ENCODE measurements around the gene RABEP1.

The RABEP1 gene

DNA sequence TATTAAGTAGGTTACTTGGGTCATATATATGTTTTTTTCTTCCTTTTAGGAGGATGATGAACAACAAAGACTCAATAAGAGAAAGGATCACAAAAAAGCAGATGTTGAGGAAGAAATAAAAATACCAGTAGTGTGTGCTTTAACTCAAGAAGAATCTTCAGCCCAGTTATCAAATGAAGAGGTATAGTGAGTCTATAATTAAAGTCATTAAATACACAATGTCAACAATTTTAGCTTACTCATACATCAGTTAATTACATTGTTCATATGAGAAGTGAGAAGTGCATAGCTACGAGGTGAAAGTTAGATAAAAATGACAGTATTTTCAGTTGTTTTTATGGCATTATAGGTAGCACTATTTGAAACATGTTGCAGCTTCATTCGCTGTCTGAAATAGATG is 72.2 kb downstream of the RABEP1 start:
- DNase-seq (ENCODE audit: extremely low read depth, low read depth), result no peak
- TF ChIP-seq, protein P1, sequence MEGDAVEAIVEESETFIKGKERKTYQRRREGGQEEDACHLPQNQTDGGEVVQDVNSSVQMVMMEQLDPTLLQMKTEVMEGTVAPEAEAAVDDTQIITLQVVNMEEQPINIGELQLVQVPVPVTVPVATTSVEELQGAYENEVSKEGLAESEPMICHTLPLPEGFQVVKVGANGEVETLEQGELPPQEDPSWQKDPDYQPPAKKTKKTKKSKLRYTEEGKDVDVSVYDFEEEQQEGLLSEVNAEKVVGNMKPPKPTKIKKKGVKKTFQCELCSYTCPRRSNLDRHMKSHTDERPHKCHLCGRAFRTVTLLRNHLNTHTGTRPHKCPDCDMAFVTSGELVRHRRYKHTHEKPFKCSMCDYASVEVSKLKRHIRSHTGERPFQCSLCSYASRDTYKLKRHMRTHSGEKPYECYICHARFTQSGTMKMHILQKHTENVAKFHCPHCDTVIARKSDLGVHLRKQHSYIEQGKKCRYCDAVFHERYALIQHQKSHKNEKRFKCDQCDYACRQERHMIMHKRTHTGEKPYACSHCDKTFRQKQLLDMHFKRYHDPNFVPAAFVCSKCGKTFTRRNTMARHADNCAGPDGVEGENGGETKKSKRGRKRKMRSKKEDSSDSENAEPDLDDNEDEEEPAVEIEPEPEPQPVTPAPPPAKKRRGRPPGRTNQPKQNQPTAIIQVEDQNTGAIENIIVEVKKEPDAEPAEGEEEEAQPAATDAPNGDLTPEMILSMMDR (IDR thresholded peaks at IDR 0.05; ENCODE audit: low read depth, low read length), result no peak

DNA sequence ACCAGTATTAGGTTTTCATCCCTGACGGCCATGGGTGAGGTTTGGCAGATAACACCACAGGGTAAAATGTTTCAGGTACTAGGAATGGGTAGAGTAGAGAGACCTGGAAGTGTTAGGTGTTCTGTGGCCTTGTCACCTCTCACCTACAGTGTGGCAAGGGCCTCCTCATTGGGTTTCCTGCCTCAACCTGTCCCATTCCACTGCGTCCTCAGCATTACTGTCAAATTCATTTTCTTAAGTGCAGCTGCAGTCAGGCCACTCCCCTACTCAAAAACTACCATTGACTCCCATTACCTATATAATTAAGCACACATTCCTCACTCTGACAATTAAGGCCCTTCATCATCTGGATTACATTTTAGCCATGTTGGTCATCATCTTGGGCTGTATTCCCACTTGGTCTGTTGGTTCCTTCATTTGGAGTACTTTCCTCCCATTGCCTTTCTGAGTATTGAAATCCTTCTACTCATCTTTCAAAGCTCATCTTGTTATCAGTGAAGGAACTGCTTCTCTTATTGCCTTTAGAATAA is 72.9 kb downstream of the RABEP1 start:
- TF ChIP-seq, protein P1 (IDR thresholded peaks at IDR 0.05; ENCODE audit: low read depth, low read length), result no peak
- DNase-seq (ENCODE audit: extremely low read depth, low read depth), result no peak

DNA sequence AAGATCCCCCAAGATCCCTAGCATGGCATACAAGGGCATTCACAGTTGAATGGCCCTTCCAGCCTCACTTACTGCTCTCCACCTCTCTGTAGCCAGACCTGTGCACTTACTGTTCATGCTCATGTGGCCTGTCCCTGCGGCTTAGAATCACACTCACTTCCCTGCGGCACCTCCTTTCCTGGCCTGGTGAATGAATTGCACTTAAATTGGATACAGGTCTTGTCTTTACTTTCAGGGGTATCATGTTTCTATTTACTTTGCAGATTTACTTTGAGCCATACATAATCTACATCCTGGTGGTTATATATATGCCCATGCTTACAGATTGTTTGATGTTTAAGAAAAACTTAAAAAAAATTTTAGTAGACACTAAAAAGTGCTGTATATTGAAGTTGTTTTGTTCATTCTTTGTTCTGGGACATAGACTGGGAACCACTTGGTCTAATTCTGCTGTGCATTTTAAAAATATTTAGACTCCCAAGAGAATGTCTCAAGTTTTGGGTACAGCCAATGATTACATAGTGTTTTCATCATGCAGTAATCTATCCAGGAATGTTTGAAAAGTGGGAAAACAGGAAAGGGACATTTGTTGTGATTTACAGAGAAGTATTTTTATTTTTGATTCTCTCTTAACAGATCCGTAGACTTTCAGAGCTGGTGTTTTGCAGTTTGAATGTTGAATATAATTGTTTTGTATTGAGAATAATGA is 73.5 kb downstream of the RABEP1 start:
- peak; percentile 28 for DNase-seq (ENCODE audit: extremely low read depth, low read depth)

DNA sequence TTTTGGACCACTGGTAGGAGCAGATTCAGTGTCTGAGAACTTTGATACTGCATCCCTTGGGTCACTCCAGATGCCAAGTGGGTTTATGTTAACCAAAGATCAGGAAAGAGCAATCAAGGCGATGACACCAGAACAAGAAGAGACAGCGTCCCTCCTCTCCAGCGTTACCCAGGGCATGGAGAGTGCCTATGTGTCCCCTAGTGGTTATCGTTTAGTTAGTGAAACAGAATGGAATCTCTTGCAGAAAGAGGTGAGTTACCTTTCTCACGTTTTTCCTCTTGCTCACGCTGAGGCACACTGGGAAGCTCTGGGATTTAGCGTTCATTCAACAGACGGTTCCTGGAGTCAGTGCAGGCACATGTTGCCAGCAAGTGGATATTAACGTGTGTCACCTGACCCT is 79.3 kb downstream of the RABEP1 start:
- TF ChIP-seq, protein P1 (IDR thresholded peaks at IDR 0.05; ENCODE audit: low read depth, low read length), result no peak
- no peak for DNase-seq (ENCODE audit: extremely low read depth, low read depth)

More for the DNA sequence above, 73.5 kb downstream of the RABEP1 start:
- TF ChIP-seq, protein P1 (IDR thresholded peaks at IDR 0.05; ENCODE audit: low read depth, low read length), result no peak

DNA sequence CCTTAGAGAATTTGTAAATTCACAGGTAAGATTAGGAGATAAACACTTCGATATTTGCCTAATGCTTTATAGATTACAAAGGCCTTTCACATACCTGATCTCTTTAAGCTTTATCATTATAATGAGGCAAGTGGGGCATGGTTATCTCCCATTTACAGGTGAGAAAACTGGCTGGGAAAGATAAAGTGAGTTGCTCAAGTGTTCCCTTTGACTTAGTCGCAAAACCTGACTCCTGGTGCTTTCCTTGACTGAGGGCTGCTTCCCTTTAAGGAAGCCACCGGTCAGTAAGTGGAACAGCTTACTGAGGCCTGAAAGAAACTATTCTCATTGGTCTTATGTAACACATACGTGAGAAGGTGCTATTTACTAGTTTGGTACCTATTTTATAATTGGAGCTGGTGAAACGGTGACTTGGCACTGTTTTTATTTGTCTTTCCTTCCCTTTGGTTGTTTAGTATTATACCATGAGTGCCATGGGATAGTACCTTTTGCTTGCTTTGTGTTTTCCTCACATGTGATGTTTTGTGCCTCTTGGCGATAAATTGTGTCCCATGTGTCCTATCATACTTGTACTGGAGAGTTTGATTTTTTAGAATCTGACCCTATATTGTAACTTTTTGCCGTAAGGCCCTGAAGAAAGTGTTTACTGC is 80.2 kb downstream of the RABEP1 start:
- no peak for DNase-seq (ENCODE audit: extremely low read depth, low read depth)

DNA sequence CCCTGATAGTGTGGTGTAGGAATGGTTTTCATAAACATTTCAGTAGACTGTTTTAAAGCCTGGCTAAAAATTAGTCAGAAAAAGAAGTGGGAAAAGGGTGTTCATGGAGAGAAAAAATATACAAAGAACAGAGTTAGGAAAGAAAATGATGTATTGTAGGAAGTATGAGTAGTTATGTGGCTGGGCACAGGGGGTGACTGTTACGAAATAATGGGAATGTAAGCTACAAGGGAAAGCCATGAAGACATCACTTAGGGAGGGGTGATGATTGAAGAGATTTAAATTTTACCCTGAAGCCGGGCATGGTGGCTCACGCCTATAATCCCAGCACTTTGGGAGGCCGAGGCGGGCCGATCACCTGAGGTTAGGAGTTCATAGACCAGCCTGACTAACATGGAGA is 82.1 kb downstream of the RABEP1 start:
- TF ChIP-seq, protein P1 (IDR thresholded peaks at IDR 0.05; ENCODE audit: low read depth, low read length), result no peak
- DNase-seq (ENCODE audit: extremely low read depth, low read depth), result peak; percentile 16

More for the DNA sequence above, 80.2 kb downstream of the RABEP1 start:
- TF ChIP-seq, protein P1 (IDR thresholded peaks at IDR 0.05; ENCODE audit: low read depth, low read length), result no peak

DNA sequence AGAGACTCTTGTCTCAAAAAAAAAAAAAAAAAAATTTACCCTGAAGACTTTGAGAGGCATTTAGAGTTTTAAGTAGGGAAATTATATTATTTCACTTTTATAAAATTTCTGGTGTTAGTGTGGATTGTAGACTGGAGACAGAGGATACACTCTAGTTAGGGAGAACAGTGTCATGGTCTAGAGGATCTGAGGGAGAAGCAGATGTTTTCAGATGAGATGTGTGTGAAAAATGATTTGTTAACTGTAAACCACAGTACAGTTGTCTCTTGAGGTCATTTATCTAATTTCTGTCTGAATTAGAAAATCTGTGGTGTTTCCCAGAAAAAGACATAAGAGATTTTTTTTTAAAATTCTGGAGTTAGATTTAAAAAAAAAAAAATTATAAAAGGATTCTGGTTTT is 82.6 kb downstream of the RABEP1 start:
- TF ChIP-seq, protein P1 (IDR thresholded peaks at IDR 0.05; ENCODE audit: low read depth, low read length), result no peak
- DNase-seq (ENCODE audit: extremely low read depth, low read depth), result no peak
